ENCODE measurements around the gene CDKAL1.

The CDKAL1 gene

GRCh38 chr6:20789162-20789561 is 254.9 kb downstream of the CDKAL1 start:
- in situ Hi-C loops (cut with MboI; ENCODE audit: low sequenced_read_pairs), result no loop called here

- in situ Hi-C loops (cut with MboI; ENCODE audit: low sequenced_read_pairs), result no loop called here
Observed at GRCh38 chr6:20790032-20790791, 256.0 kb downstream of the CDKAL1 start.

- in situ Hi-C loops (cut with MboI; ENCODE audit: low sequenced_read_pairs), result no loop called here
Observed at GRCh38 chr6:20791074-20791473, 256.8 kb downstream of the CDKAL1 start.

GRCh38 chr6:20791944-20792343 is 257.7 kb downstream of the CDKAL1 start:
- in situ Hi-C loops (cut with MboI; ENCODE audit: low sequenced_read_pairs), result no loop called here

GRCh38 chr6:20793174-20793573 is 258.9 kb downstream of the CDKAL1 start:
- in situ Hi-C loops (cut with MboI; ENCODE audit: low sequenced_read_pairs), result no loop called here

- in situ Hi-C loops (cut with MboI; ENCODE audit: low sequenced_read_pairs), result no loop called here
Observed at GRCh38 chr6:20797597-20797996, 263.3 kb downstream of the CDKAL1 start.

- in situ Hi-C loops (cut with MboI; ENCODE audit: low sequenced_read_pairs), result no loop called here
Observed at GRCh38 chr6:20800229-20800628, 266.0 kb downstream of the CDKAL1 start.

- in situ Hi-C loops (cut with MboI; ENCODE audit: low sequenced_read_pairs), result no loop called here
Observed at GRCh38 chr6:20800653-20801052, 266.4 kb downstream of the CDKAL1 start.

- in situ Hi-C loops (cut with MboI; ENCODE audit: low sequenced_read_pairs), result no loop called here
Observed at GRCh38 chr6:20801595-20801994, 267.3 kb downstream of the CDKAL1 start.

- in situ Hi-C loops (cut with MboI; ENCODE audit: low sequenced_read_pairs), result no loop called here
Observed at GRCh38 chr6:20802596-20802995, 268.3 kb downstream of the CDKAL1 start.

- in situ Hi-C loops (cut with MboI; ENCODE audit: low sequenced_read_pairs), result no loop called here
Observed at GRCh38 chr6:20805021-20805420, 270.8 kb downstream of the CDKAL1 start.

- in situ Hi-C loops (cut with MboI; ENCODE audit: low sequenced_read_pairs), result no loop called here
Observed at GRCh38 chr6:20806669-20807068, 272.4 kb downstream of the CDKAL1 start.

- in situ Hi-C loops (cut with MboI; ENCODE audit: low sequenced_read_pairs), result no loop called here
Observed at GRCh38 chr6:20808439-20808838, 274.2 kb downstream of the CDKAL1 start.

GRCh38 chr6:20808924-20809323 is 274.7 kb downstream of the CDKAL1 start:
- in situ Hi-C loops (cut with MboI; ENCODE audit: low sequenced_read_pairs), result no loop called here

- in situ Hi-C loops (cut with MboI; ENCODE audit: low sequenced_read_pairs), result no loop called here
Observed at GRCh38 chr6:20810727-20811108, 276.5 kb downstream of the CDKAL1 start.

- in situ Hi-C loops (cut with MboI; ENCODE audit: low sequenced_read_pairs), result no loop called here
Observed at GRCh38 chr6:20811109-20811761, 277.0 kb downstream of the CDKAL1 start.

GRCh38 chr6:20812776-20813175 is 278.5 kb downstream of the CDKAL1 start:
- in situ Hi-C loops (cut with MboI; ENCODE audit: low sequenced_read_pairs), result no loop called here

- in situ Hi-C loops (cut with MboI; ENCODE audit: low sequenced_read_pairs), result no loop called here
Observed at GRCh38 chr6:20814494-20814893, 280.2 kb downstream of the CDKAL1 start.

GRCh38 chr6:20816126-20816525 is 281.9 kb downstream of the CDKAL1 start:
- in situ Hi-C loops (cut with MboI; ENCODE audit: low sequenced_read_pairs), result no loop called here

GRCh38 chr6:20817806-20818320 is 283.6 kb downstream of the CDKAL1 start:
- in situ Hi-C loops (cut with MboI; ENCODE audit: low sequenced_read_pairs), result no loop called here

GRCh38 chr6:20819774-20820400 is 285.6 kb downstream of the CDKAL1 start:
- in situ Hi-C loops (cut with MboI; ENCODE audit: low sequenced_read_pairs), result no loop called here

- in situ Hi-C loops (cut with MboI; ENCODE audit: low sequenced_read_pairs), result no loop called here
Observed at GRCh38 chr6:20826378-20826777, 292.1 kb downstream of the CDKAL1 start.

Measured in hTERT RPE-1 (cell line).